ENCODE measurements around the gene MSX2.

MSX2 gene

GRCh38 chr5:174688441-174689354 is 35.7 kb upstream of the MSX2 start:
- H3K4me3 ChIP-seq (ENCODE audit: low read depth, low read length, poor library complexity, severe bottlenecking): no peak overlapping the region

GRCh38 chr5:174690271-174690670 is 34.1 kb upstream of the MSX2 start:
- Histone ChIP-seq H3K79me2 (ENCODE audit: insufficient read depth, low read length) (no peaks in the 10 kb centered on the region), H3K4me2 (ENCODE audit: low read length) (no peak overlapping the region), H3F3A (ENCODE audit: insufficient read depth, low read length) (no peaks in the 10 kb centered on the region), H3K9me2 (ENCODE audit: low read depth, low read length) (no peaks in the 10 kb centered on the region), H4K20me1 (ENCODE audit: insufficient read depth, low read length) (no peaks in the 10 kb centered on the region), H3K9me3 (ENCODE audit: low read length) (no peaks in the 10 kb centered on the region), H3K27me3 (ENCODE audit: insufficient read depth, low read length) (0 out of 2 replicates have a peak, but pooled peaks cover 4% of the 10 kb centered on the region), H3K4me1 (ENCODE audit: insufficient read depth, low read length, severe bottlenecking) (no peaks in the 10 kb centered on the region), H3K9ac (ENCODE audit: low read length) (no peak overlapping the region), H2AFZ (ENCODE audit: low read length) (no peak overlapping the region), H3K4me3 (ENCODE audit: low read depth, low read length, poor library complexity, severe bottlenecking) (no peak overlapping the region), H3K27ac (ENCODE audit: low read depth, low read length, poor library complexity, severe bottlenecking) (no peak overlapping the region), H3K36me3 (ENCODE audit: insufficient read depth, low read length) (no peaks in the 10 kb centered on the region)
- no peak for TF ChIP-seq CTCF (IDR thresholded peaks at IDR 0.05; ENCODE audit: low read length)
- no peak for TF ChIP-seq EZH2 (IDR thresholded peaks at IDR 0.05; ENCODE audit: borderline replicate concordance, low read length)

More at GRCh38 chr5:174688441-174689354, 35.7 kb upstream of the MSX2 start:
- Histone ChIP-seq H3K36me3 (ENCODE audit: insufficient read depth, low read length) (no peaks in the 10 kb centered on the region), H3K79me2 (ENCODE audit: insufficient read depth, low read length) (no peaks in the 10 kb centered on the region), H3K9me3 (ENCODE audit: low read length) (no peaks in the 10 kb centered on the region), H2AFZ (ENCODE audit: low read length) (no peak overlapping the region), H3K27me3 (ENCODE audit: insufficient read depth, low read length) (0 out of 2 replicates have a peak, but pooled peaks cover 2% of the 10 kb centered on the region), H3K4me2 (ENCODE audit: low read length) (no peak overlapping the region), H3K9ac (ENCODE audit: low read length) (no peak overlapping the region), H4K20me1 (ENCODE audit: insufficient read depth, low read length) (no peaks in the 10 kb centered on the region), H3F3A (ENCODE audit: insufficient read depth, low read length) (no peaks in the 10 kb centered on the region), H3K27ac (ENCODE audit: low read depth, low read length, poor library complexity, severe bottlenecking) (no peak overlapping the region), H3K4me1 (ENCODE audit: insufficient read depth, low read length, severe bottlenecking) (no peaks in the 10 kb centered on the region), H3K9me2 (ENCODE audit: low read depth, low read length) (no peaks in the 10 kb centered on the region)
- TF ChIP-seq EZH2 (IDR thresholded peaks at IDR 0.05; ENCODE audit: borderline replicate concordance, low read length): no peak
- TF ChIP-seq CTCF (IDR thresholded peaks at IDR 0.05; ENCODE audit: low read length): no peak

GRCh38 chr5:174692381-174692780 is 32.0 kb upstream of the MSX2 start:
- TF ChIP-seq CTCF (IDR thresholded peaks at IDR 0.05; ENCODE audit: low read length) (no peak), EZH2 (IDR thresholded peaks at IDR 0.05; ENCODE audit: borderline replicate concordance, low read length) (no peak)
- H3K79me2 ChIP-seq (ENCODE audit: insufficient read depth, low read length): no peaks in the 10 kb centered on the region
- H3K36me3 ChIP-seq (ENCODE audit: insufficient read depth, low read length): no peaks in the 10 kb centered on the region
- H3K27me3 ChIP-seq (ENCODE audit: insufficient read depth, low read length): 0 out of 2 replicates have a peak, but pooled peaks cover 4% of the 10 kb centered on the region
- H2AFZ ChIP-seq (ENCODE audit: low read length): no peak overlapping the region
- H3K9me3 ChIP-seq (ENCODE audit: low read length): no peaks in the 10 kb centered on the region
- no peaks in the 10 kb centered on the region for H4K20me1 ChIP-seq (ENCODE audit: insufficient read depth, low read length)
- H3F3A ChIP-seq (ENCODE audit: insufficient read depth, low read length): no peaks in the 10 kb centered on the region
- H3K4me1 ChIP-seq (ENCODE audit: insufficient read depth, low read length, severe bottlenecking): no peaks in the 10 kb centered on the region
- no peak overlapping the region for H3K4me3 ChIP-seq (ENCODE audit: low read depth, low read length, poor library complexity, severe bottlenecking)
- H3K4me2 ChIP-seq (ENCODE audit: low read length): no peak overlapping the region
- H3K9me2 ChIP-seq (ENCODE audit: low read depth, low read length): no peaks in the 10 kb centered on the region
- H3K9ac ChIP-seq (ENCODE audit: low read length): no peak overlapping the region
- H3K27ac ChIP-seq (ENCODE audit: low read depth, low read length, poor library complexity, severe bottlenecking): no peak overlapping the region

All from OCI-LY1 (cell line).